HG02588 (cell line): ENCODE data around the gene INSRR.

Source experiments
- ATAC-seq: cut with Tn5 transposase; IDR thresholded peaks from one replicate; pipeline ENCODE4 v1.9.1; 2021; ENCODE audit warnings: mild to moderate bottlenecking, moderate library complexity; ENCODE audit not compliant: unreplicated experiment

Gene INSRR

DNA sequence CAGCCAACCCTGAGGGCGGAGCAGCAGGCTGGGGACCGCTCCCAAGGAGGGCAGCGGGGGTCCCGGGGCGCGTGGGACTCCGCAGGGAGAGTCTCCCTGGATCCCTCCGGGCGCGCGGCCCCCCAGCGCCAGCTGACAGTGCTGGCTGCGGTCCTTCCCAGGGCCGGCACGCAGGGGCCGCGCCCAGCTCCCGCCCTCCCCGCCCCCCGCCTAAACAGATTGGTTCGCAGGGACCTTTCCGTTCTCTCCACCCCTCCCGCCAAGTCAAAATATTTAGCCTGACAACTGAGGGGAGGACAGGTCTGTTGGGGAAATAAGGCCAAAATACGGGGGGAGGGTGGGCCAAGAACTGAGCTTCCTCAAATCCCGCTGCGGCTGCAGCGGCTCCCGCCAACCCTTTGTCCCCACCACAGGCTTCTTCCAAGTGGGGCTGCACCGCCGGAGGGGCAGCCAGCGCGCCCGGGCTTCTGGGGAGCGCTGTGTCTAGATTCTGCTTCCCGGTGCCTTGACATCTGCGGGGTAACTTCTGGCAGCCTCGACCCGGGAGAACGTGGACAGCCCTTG is at the start of gene INSRR:
Gene INSRR (minus strand): TSS at position 159 of the 564 bp plus-strand sequence. CDS start 496 bp downstream, outside the sequence.
- ATAC-seq: no peak

- ATAC-seq: no peak
These were observed 49.6 kb upstream of the INSRR start for GRCh38 chr1:156908541-156908940.

GRCh38 chr1:156906206-156906906 is 47.4 kb upstream of the INSRR start:
- ATAC-seq: no peak

GRCh38 chr1:156905651-156906050 is 46.7 kb upstream of the INSRR start:
- ATAC-seq: no peak

DNA sequence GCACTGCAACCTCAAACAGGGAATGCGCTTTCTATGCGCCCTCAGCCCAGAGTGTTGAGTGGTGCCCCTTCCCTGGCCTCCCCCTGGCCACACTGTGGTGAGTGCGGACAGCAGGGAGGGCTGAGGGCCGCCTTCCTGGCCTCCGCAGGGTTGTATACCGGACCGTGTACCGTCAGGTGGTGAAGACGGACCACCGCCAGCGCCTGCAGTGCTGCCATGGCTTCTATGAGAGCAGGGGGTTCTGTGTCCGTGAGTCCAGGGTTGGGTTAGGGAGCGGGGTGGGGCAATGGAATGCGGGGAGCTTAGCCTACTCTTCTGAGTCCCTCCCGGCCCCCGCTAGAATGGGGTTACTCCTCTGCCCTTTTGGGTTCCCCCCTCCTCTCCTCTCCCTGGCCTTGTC is 46.3 kb upstream of the INSRR start:
- ATAC-seq: no peak

DNA sequence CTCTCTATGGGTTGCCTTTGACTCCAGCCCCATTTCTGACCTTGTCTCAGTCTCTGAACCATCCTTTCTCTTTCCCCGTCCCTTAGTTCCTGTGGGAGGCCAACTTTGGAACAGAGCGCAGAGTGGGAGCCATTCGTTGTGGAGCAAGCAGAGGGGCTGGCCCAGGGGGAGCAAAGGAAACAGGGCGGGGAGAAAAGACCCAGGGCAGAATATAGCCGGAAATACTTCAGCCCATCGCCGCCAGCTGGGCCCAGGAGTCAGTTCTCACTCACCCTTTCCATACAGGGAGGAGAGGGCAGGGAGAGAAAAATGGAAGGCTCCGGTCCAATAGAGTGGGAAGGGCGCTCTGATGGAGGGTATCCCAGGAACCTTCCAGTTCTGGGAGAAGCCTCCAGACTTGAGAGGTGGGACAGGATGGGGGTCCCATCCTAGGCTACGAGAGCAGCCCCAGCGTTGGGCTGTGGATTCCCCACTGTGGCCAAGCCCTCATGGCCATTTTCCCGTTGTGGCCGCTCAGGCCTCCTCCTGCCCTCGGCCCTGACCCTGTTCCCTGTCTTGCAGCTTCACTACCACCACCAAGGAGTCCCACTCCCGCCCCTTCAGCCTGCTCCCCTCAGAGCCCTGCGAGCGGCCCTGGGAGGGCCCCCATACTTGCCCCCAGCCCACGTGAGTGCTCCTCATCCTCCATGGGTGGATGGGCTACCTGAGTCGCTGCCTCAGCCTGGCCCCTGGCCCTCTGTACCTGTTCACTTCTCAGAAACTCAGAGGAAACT is 45.5 kb upstream of the INSRR start:
- ATAC-seq: no peak

DNA sequence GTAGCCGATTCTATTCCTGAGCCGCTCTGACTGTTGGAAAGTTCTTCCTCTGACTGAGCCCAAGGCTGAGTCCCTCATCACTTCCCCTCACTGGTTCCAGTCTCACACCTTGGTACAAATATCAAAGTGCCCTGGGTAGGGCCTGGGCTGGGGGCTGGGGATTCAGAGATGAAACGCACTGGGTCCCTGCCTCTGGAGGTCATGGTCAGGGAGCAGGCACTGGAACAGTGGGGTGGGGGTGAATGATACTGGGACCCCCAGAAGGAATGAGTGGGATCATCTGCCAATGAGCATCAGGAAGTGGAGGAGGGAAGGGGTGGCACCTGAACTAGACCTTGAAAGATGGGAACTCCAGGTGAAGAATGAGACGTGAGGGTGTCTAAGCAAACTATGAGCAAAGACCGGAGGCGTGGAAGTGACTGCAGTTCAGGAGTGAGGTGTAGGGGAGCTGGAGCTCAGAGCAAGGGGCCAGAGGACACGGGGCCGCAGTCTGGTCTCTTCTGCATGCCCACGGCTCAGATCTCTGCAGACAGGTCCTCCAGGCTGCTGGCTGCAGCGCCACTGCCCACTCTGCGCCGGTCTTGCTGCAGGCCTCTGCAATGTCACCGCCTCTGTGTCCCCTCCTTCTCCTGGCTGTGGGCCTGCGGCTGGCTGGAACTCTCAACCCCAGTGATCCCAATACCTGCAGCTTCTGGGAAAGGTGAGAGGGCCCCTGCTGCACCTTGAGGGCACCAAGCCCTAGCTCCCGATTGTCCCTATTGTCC is 44.6 kb upstream of the INSRR start:
- ATAC-seq: no peak

- no peak for ATAC-seq
These were observed 43.3 kb upstream of the INSRR start for GRCh38 chr1:156901966-156902915.

GRCh38 chr1:156901590-156901900 is 42.6 kb upstream of the INSRR start:
- no peak for ATAC-seq

- ATAC-seq: no peak
These were observed 42.1 kb upstream of the INSRR start for GRCh38 chr1:156900896-156901589.

- ATAC-seq: no peak
These were observed 41.2 kb upstream of the INSRR start for GRCh38 chr1:156899956-156900718.

GRCh38 chr1:156898971-156899664 is 40.2 kb upstream of the INSRR start:
- ATAC-seq: no peak

GRCh38 chr1:156898161-156898566 is 39.2 kb upstream of the INSRR start:
- no peak for ATAC-seq

DNA sequence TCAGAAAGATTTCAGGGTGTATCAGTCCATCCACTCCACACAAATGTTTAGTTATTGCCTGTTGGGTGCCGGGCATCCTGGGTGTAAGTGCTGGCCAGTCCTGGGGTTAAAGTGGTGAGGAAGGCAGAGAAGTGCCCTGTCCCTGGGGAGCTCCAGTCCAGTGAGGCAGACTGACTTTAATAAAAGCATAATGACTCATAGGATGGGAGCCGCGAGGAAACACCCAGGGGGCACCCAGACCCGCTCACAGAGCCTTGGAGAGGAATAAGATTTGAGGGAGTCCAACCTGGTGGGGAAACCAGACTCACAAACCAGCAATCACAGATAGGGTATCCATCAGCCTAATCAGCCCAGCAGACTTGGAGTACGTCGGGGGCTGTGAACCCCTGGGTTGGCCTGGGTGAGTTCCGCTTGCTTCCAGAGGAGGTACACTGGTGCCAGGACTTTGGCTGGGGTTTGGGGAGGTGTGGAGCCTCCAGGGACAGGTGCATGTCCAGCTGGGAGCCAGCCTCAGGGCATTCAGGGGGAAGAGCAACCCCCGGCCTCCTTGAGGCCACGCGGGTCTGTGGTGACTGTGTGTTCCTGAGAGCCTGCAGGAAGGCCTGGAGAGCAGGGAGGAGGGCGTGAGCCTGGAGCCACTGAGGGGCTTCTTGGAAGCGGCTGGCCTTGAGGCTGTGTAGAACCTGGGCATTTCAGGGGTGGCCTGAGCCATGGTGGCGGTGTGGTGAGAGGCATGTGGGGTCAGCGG is 38.3 kb upstream of the INSRR start:
- ATAC-seq: no peak

GRCh38 chr1:156896490-156897033 is 37.6 kb upstream of the INSRR start:
- no peak for ATAC-seq

- ATAC-seq: no peak
These were observed 37.0 kb upstream of the INSRR start for GRCh38 chr1:156895927-156896326.

DNA sequence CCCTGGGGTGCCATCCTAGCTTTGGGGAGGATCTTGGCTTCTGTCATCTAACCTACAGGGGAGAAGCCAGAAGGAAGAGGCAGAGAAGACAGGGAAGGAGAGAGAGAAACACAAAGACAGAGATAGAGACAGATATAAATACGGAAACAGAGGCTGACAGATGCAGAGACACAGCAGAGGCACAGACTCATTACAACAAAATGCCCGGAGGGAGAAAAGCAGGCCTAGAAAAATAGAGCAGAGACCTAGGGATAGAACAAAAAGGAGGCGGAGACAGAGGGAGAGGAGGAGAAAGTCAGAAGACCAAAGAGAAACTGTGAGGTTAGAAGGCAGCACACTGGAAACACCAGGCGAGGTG is 36.5 kb upstream of the INSRR start:
- no peak for ATAC-seq
